ENCODE measurements around the gene MEIS3.

The MEIS3 gene

GRCh38 chr19:47378246-47378645, 41.1 kb downstream of the MEIS3 start:
- H3K4me3 ChIP-seq (ENCODE audit: low read depth, low read length) = no peak overlapping the region
- no peak for TF ChIP-seq CTCF (IDR thresholded peaks at IDR 0.05; ENCODE audit: low read depth, low read length)

- TF ChIP-seq CTCF (IDR thresholded peaks at IDR 0.05; ENCODE audit: low read depth, low read length) = no peak
- H3K4me3 ChIP-seq (ENCODE audit: low read depth, low read length) = no peak overlapping the region
These were observed 41.5 kb downstream of the MEIS3 start for GRCh38 chr19:47377801-47378200.

DNA sequence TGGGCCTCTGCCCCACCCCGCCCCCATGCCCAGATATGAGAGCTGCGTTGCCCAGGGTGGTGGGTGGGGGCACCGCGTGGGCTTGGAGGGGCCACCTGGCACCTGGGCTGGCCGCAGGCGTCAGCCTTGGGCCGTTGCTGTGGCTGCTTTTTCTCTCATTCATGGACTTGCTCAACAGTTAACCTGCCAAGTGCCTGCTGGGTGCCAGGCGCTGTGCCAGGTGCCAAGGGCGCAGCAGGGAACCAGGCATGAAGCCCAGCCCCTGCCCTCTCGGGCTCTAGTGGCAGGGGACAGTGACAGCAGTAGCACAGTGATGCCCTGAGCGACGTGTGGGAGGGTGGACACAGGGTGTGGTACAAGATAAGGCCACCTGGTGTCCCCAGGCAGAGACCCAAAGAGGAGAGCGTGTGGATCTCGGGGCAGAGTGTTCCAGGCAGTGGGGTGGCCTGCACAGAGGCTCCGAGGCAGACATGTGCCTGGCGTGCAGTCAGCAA, 42.1 kb downstream of the MEIS3 start:
- H3K4me3 ChIP-seq (ENCODE audit: low read depth, low read length) = no peak overlapping the region
- TF ChIP-seq CTCF (IDR thresholded peaks at IDR 0.05; ENCODE audit: low read depth, low read length) = no peak

GRCh38 chr19:47376589-47377144, 42.7 kb downstream of the MEIS3 start:
- TF ChIP-seq CTCF (IDR thresholded peaks at IDR 0.05; ENCODE audit: low read depth, low read length) = no peak
- no peak overlapping the region for H3K4me3 ChIP-seq (ENCODE audit: low read depth, low read length)

DNA sequence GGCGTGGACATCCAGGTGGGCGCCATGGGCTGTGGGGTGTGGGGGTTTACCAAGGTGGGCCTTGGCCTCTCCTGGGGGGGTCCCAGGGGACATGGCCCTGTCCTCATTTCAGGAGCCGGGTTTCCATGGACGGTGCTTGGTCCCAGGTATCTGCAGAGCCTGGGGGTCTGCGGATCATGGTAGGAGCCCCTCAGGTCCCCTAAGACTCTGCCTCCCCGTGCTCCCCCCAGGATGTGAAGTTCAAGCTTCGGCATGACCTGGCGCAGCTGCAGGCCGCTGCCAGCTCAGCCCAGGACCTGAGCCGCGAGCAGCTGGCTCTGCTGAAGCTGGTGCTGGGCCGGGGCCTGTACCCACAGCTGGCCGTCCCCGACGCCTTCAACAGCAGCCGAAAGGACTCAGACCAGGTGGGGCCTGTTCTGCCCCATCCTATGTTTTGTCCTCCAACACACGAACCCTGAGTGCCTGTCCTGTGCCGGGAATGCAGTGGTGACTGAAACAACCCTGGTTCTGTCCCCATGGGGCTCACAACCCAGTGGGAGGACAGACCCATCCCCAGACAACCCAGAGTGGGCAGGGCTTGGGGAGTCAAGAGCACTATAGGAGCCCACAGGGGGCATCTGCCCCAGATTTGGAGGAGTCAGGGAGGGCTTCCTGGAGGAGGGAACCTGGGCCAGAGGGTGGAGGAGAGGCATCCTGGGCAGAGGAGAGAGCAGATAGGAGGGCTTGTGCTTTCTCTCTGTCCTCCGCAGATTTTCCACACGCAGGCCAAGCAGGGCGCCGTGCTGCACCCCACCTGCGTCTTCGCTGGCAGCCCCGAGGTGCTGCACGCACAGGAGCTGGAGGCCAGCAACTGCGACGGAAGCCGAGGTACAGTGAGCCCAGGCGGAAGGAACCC, 43.4 kb downstream of the MEIS3 start:
- TF ChIP-seq CTCF (IDR thresholded peaks at IDR 0.05; ENCODE audit: low read depth, low read length) = no peak
- no peak overlapping the region for H3K4me3 ChIP-seq (ENCODE audit: low read depth, low read length)

DNA sequence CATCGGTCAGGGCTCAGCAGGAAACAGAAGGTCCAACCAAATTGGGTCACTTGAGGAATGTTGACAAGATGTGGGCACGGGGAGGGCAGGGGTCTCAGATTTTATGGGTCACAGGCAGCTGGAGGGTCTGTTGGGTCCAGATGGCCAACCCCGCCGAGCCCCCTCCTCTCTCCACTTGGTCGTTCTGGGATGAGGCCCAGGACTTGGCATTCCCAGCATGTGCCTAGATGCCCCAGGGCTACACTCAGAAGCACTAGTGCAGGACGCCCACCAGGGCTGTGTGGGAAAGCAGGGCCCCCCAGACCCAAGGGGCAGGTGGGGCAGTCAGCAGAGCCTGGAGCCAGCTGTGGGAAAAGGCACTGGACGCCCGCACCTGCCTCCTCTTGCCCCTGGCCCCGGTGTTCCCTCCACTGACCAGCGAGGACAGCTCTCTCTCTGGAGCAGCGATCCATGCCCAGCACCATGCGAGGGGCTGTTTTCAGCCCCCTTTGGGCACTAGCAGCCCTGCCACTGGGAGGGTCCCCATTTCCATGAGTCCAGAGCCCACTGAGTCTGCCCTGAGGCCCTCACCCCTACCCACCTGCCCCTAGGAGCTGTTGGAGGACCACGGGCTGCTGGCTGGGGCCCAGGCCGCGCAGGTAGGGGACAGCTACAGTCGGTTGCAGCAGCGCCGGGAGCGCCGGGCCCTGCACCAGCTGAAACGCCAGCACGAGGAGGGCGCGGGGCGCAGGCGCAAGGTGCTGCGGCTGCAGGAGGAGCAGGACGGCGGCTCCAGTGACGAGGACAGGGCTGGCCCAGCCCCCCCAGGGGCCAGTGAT, 44.2 kb downstream of the MEIS3 start:
- no peak for TF ChIP-seq CTCF (IDR thresholded peaks at IDR 0.05; ENCODE audit: low read depth, low read length)
- H3K4me3 ChIP-seq (ENCODE audit: low read depth, low read length) = no peak overlapping the region

Data from WI38 (cell line).